A673 (cell line): ENCODE measurements around the gene SLC30A2.

Source experiments
- EZH2 ChIP-seq: fragments of 200-600 bp; sonication (generic); IDR thresholded peaks from 2 replicates; pipeline ENCODE4 v1.6.1; 2017; ENCODE audit warnings: borderline replicate concordance, low read depth, mild to moderate bottlenecking, mixed read lengths, antibody characterized with exemption, low read length; ENCODE audit not compliant: poor library complexity, severe bottlenecking
- TF ChIP-seq, protein P1 (sequence below): fragments of 300-800, 200-600 bp; sonication (generic); conservative IDR thresholded peaks from 2 replicates; pipeline ENCODE4 v1.5.1; 2017; ENCODE audit warnings: low read depth, mild to moderate bottlenecking, antibody characterized with exemption, low read length, moderate library complexity, mixed read lengths

DNA sequence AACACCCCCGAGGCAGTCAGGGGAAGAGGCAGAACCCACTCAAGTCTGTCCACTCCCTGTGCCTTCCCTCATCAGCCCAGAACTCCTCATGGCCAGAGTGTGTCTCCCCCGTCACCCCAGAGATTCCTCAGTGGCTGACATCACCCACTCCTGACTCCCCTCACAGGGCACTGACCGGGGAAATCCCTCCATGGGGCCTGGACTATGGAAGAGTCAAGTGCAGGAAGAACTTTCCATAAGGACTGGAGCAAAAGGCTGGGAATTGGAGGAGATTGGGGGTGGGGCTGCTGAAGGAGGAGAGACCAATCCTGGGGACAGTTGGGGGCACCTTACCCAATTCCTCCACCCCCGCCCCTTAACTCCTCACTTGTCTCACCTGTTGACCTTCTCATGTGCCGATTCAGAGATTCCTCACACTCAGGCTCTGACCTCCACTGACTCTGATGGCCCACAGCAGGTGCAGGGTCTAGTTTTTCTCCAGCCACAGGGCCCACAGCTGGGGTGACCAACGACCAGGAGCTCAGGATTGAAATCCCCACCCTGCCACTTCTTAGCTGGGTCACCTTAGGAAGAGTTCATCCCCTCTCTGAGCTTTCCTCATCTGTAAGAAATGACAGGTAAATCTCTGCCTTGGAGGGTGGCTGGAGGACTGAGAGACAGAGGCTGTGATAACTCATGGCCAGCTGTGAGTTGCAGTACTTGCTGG lies 24.8 kb downstream of the SLC30A2 start:
- TF ChIP-seq, protein P1, sequence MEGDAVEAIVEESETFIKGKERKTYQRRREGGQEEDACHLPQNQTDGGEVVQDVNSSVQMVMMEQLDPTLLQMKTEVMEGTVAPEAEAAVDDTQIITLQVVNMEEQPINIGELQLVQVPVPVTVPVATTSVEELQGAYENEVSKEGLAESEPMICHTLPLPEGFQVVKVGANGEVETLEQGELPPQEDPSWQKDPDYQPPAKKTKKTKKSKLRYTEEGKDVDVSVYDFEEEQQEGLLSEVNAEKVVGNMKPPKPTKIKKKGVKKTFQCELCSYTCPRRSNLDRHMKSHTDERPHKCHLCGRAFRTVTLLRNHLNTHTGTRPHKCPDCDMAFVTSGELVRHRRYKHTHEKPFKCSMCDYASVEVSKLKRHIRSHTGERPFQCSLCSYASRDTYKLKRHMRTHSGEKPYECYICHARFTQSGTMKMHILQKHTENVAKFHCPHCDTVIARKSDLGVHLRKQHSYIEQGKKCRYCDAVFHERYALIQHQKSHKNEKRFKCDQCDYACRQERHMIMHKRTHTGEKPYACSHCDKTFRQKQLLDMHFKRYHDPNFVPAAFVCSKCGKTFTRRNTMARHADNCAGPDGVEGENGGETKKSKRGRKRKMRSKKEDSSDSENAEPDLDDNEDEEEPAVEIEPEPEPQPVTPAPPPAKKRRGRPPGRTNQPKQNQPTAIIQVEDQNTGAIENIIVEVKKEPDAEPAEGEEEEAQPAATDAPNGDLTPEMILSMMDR = no peak
- TF ChIP-seq EZH2 = no peak
